SK-N-SH (cell line): ENCODE results near the gene IL31RA. TPM values are rescaled to one million over a fixed set of nuclear protein-coding genes. Genes with fewer than 3 reads are reported as not detected.

Experiments used
- CTCF ChIA-PET: fragments of 300-600, 350-600 bp; formaldehyde crosslinking; extraction: SDS; loops from one replicate; lab custom pipeline; 2021; lab: Yijun Ruan, JAX
- POLR2A ChIA-PET: fragments of 350-600 bp; sonication (Branson Sonifier 250); formaldehyde crosslinking; extraction: SDS; loops from one replicate; lab custom pipeline; 2020; ENCODE audit warnings: antibody characterized with exemption, inconsistent platforms; lab: Yijun Ruan, JAX
- DNase-seq: peaks from one replicate; pipeline ENCODE4 v3.0.0; 2012
- H2AFZ ChIP-seq: fragments of 200-600 bp; sonication (generic); 2 replicates; pipeline ENCODE4 v1.8.1; 2016; ENCODE audit warnings: antibody characterized with exemption, mild to moderate bottlenecking, low read depth
- H3F3A ChIP-seq: fragments of 200-600 bp; sonication (generic); replicated peaks from 2 replicates; pipeline ENCODE3; 2016; ENCODE audit warnings: antibody characterized with exemption, mild to moderate bottlenecking; ENCODE audit not compliant: insufficient read depth
- H3K27ac ChIP-seq, 2 experiments: fragments of 200-500 bp in 1 of 2; fragments of 200-600 bp in 1 of 2; sonication (Bioruptor generic) in 1 of 2; sonication (generic), shearing (Covaris generic) in 1 of 2; 2 replicates each; pipeline versions ENCODE4 v1.5.1 to v1.6.1; 2014 to 2016; ENCODE audit warnings: low read depth in 2 of 2, inconsistent platforms in 1 of 2, low read length in 1 of 2, mild to moderate bottlenecking in 1 of 2, mixed read lengths in 1 of 2
- H3K27me3 ChIP-seq: fragments of 200-600 bp; sonication (generic), shearing (Covaris generic); 2 replicates; pipeline ENCODE4 v1.6.1; 2016; ENCODE audit warnings: mixed run types; ENCODE audit not compliant: insufficient read depth
- H3K36me3 ChIP-seq, 2 experiments: fragments of 200-500 bp in 1 of 2; fragments of 200-600 bp in 1 of 2; sonication (Bioruptor generic) in 1 of 2; sonication (generic) in 1 of 2; replicated peaks in 1 of 2; 2 replicates each; pipeline versions ENCODE3 to v1.5.1; 2014 to 2016; ENCODE audit warnings: low read length in 1 of 2, mild to moderate bottlenecking in 1 of 2; ENCODE audit not compliant: insufficient read depth in 2 of 2, control insufficient read depth in 1 of 2
- H3K4me1 ChIP-seq, 2 experiments: fragments of 200-500 bp in 1 of 2; fragments of 200-600 bp in 1 of 2; sonication (Bioruptor generic) in 1 of 2; sonication (generic), shearing (Covaris generic) in 1 of 2; 2 replicates each; pipeline versions ENCODE4 v1.5.1 to v1.6.1; 2014 to 2016; ENCODE audit warnings: low read depth in 1 of 2, low read length in 1 of 2, mixed run types in 1 of 2; ENCODE audit not compliant: insufficient read depth in 2 of 2, control insufficient read depth in 1 of 2
- H3K4me2 ChIP-seq: fragments of 200-600 bp; sonication (generic), shearing (Covaris generic); 2 replicates; pipeline ENCODE4 v1.6.1; 2017; ENCODE audit warnings: mixed run types
- H3K4me3 ChIP-seq, 2 experiments: fragments of 200-500 bp in 1 of 2; fragments of 200-600 bp in 1 of 2; sonication (Bioruptor generic) in 1 of 2; sonication (generic), shearing (Covaris generic) in 1 of 2; 2 replicates each; pipeline versions ENCODE4 v1.5.1 to v1.8.1; 2014 to 2016; ENCODE audit warnings: low read depth in 2 of 2, inconsistent platforms in 1 of 2, low read length in 1 of 2, mild to moderate bottlenecking in 1 of 2, mixed read lengths in 1 of 2, moderate library complexity in 1 of 2
- H3K79me2 ChIP-seq: fragments of 200-600 bp; sonication (generic); 2 replicates; pipeline ENCODE4 v1.8.1; 2017; ENCODE audit warnings: mild to moderate bottlenecking; ENCODE audit not compliant: insufficient read depth
- H3K9ac ChIP-seq: fragments of 200-600 bp; sonication (generic); 2 replicates; pipeline ENCODE4 v1.6.1; 2017; ENCODE audit warnings: mixed run types
- H3K9me2 ChIP-seq: fragments of 200-600 bp; sonication (generic); 2 replicates; pipeline ENCODE4 v1.6.1; 2017; ENCODE audit warnings: mixed run types
- H3K9me3 ChIP-seq: fragments of 200-600 bp; sonication (generic); 2 replicates; pipeline ENCODE4 v1.6.1; 2017; ENCODE audit warnings: mixed run types, mild to moderate bottlenecking, moderate library complexity
- H4K20me1 ChIP-seq: fragments of 200-600 bp; sonication (generic); 2 replicates; pipeline ENCODE4 v1.6.1; 2017; ENCODE audit warnings: mild to moderate bottlenecking, mixed run types; ENCODE audit not compliant: insufficient read depth
- CHD2 ChIP-seq: fragments of 150-350 bp; IDR thresholded peaks from 2 replicates; pipeline ENCODE4 v1.6.1; 2018; ENCODE audit warnings: low read length; ENCODE audit not compliant: partially characterized antibody
- CTCF ChIP-seq: fragments of 200-600 bp; sonication (generic); IDR thresholded peaks from 2 replicates; pipeline ENCODE4 v1.6.1; 2017; ENCODE audit warnings: antibody characterized with exemption, mild to moderate bottlenecking, moderate library complexity
- EP300 ChIP-seq, 2 experiments: IDR thresholded peaks; 2 replicates each; pipeline versions ENCODE4 v1.4.0 to v1.6.1; 2012; ENCODE audit warnings: borderline replicate concordance in 1 of 2, low read depth in 1 of 2, low read length in 1 of 2
- EZH2phosphoT487 ChIP-seq: fragments of 200-600 bp; sonication (generic); IDR thresholded peaks from 2 replicates; pipeline ENCODE4 v1.6.1; 2017; ENCODE audit warnings: low read depth, mixed run types, mild to moderate bottlenecking, antibody characterized with exemption, moderate library complexity, borderline replicate concordance
- FOSL2 ChIP-seq: IDR thresholded peaks from 2 replicates; pipeline ENCODE4 v1.4.0; 2012; ENCODE audit warnings: low read depth, mild to moderate bottlenecking, moderate library complexity, borderline replicate concordance
- FOXM1 ChIP-seq: IDR thresholded peaks from 2 replicates; pipeline ENCODE4 v1.4.0; 2012; ENCODE audit warnings: low read depth, mild to moderate bottlenecking
- GABPA ChIP-seq: IDR thresholded peaks from 2 replicates; pipeline ENCODE4 v1.4.0; 2012; ENCODE audit warnings: low read depth, mild to moderate bottlenecking
- GATA2 ChIP-seq: sonication (generic); formaldehyde crosslinking; IDR thresholded peaks from 2 replicates; pipeline ENCODE4 v1.5.0; 2020; ENCODE audit warnings: mild to moderate bottlenecking, missing genetic modification reagents
- IRF3 ChIP-seq: fragments of 150-350 bp; IDR thresholded peaks from 2 replicates; pipeline ENCODE4 v1.6.1; 2016; ENCODE audit warnings: mild to moderate bottlenecking, low read depth, low read length
- JUND ChIP-seq: IDR thresholded peaks from 2 replicates; pipeline ENCODE4 v1.4.0; 2012
- NRF1 ChIP-seq: IDR thresholded peaks from 2 replicates; pipeline ENCODE4 v1.6.1; 2012; ENCODE audit warnings: low read depth, mild to moderate bottlenecking, low read length
- RCOR1 ChIP-seq: fragments of 150-350 bp; IDR thresholded peaks from 2 replicates; pipeline ENCODE4 v1.6.1; 2017; ENCODE audit warnings: antibody characterized with exemption, low read length
- REST ChIP-seq: IDR thresholded peaks from 2 replicates; pipeline ENCODE4 v1.6.1; 2012; ENCODE audit warnings: mild to moderate bottlenecking, low read depth, low read length, moderate library complexity
- RFX5 ChIP-seq: IDR thresholded peaks from 2 replicates; pipeline ENCODE4 v1.6.1; 2012; ENCODE audit warnings: mild to moderate bottlenecking, improper control_type of control experiment, low read length
- RXRA ChIP-seq: IDR thresholded peaks from 2 replicates; pipeline ENCODE4 v1.4.0; 2012; ENCODE audit warnings: low read depth, mild to moderate bottlenecking, borderline replicate concordance
- SMC3 ChIP-seq: IDR thresholded peaks from 2 replicates; pipeline ENCODE4 v1.6.1; 2012; ENCODE audit warnings: low read depth, low read length, improper control_type of control experiment
- TAF1 ChIP-seq: IDR thresholded peaks from 2 replicates; pipeline ENCODE4 v1.6.1; 2012; ENCODE audit warnings: low read depth, mild to moderate bottlenecking, low read length, moderate library complexity, borderline replicate concordance
- TEAD4 ChIP-seq: IDR thresholded peaks from 2 replicates; pipeline ENCODE4 v1.4.0; 2012; ENCODE audit warnings: mild to moderate bottlenecking, borderline replicate concordance; ENCODE audit not compliant: insufficient read depth
- YY1 ChIP-seq: IDR thresholded peaks from 2 replicates; pipeline ENCODE4 v1.4.0; 2012; ENCODE audit warnings: low read depth, mild to moderate bottlenecking
- WGBS: methylation state at CpG from one replicate; pipeline ENCODE4 v1.1.6; 2017; ENCODE audit warnings: low lambda C conversion rate; 5-methylcytosine and 5-hydroxymethylcytosine counted together
- polyA plus RNA-seq, 3 experiments: library from polyadenylated mRNA; depleted of rRNA; stranded (reverse); fragments of >200 nt; gene quantifications; 2 replicates each; pipeline ENCODE4 v1.2.3, GENCODE V29; 2012

Gene IL31RA
- polyA plus RNA-seq, 1 of the 3 experiments (the other 2 are of a cell fraction): 0.20 TPM

- no peaks in the 10 kb centered on the region for H3K4me1 ChIP-seq
- no peak overlapping the region for H3K27ac ChIP-seq
- no peaks in the 10 kb centered on the region for H3K9me3 ChIP-seq
- H3K4me2 ChIP-seq: no peak overlapping the region
- 97% methylated on average over 2 of the region's 2 CpGs for WGBS
- H3K9ac ChIP-seq: no peak overlapping the region
- H3F3A ChIP-seq: no peaks in the 10 kb centered on the region
- no peaks in the 10 kb centered on the region; the same call in 1 of the 2 replicates for H3K27me3 ChIP-seq
- no peak overlapping the region for H2AFZ ChIP-seq
- CTCF ChIA-PET: interaction anchor here (1.5 kb wide), 1 partner anchor 22 kb away, joined by 6 read pairs; no protein-coding TSS in a partner anchor
- no peaks in the 10 kb centered on the region for H3K36me3 ChIP-seq
- POLR2A ChIA-PET: no interaction called here
- H3K79me2 ChIP-seq: no peaks in the 10 kb centered on the region
- no peak for DNase-seq
- no peak overlapping the region for H3K4me3 ChIP-seq
- TF ChIP-seq RFX5 (no peak), REST (no peak), TEAD4 (no peak), IRF3 (no peak), EZH2phosphoT487 (no peak), RXRA (no peak), GATA2 (no peak), EP300 (IDR thresholded peaks at IDR 0.05; ENCODE audit: borderline replicate concordance in 1 of 2, low read depth in 1 of 2, low read length in 1 of 2) (no peak), JUND (no peak), RCOR1 (no peak), TAF1 (no peak), FOSL2 (no peak), NRF1 (no peak), FOXM1 (no peak)
- no peaks in the 10 kb centered on the region for H3K9me2 ChIP-seq
- H4K20me1 ChIP-seq: no peaks in the 10 kb centered on the region
Observed at GRCh38 chr5:55914971-55915370, 63.8 kb downstream of the IL31RA start.

- Histone ChIP-seq H4K20me1 (no peaks in the 10 kb centered on the region), H3K4me3 (no peak overlapping the region), H3K9me2 (no peaks in the 10 kb centered on the region), H3K27me3 (no peaks in the 10 kb centered on the region; the same call in 1 of the 2 replicates), H3K27ac (no peak overlapping the region), H3K9me3 (no peaks in the 10 kb centered on the region), H3K36me3 (no peaks in the 10 kb centered on the region)
- DNase-seq: no peak
- POLR2A ChIA-PET: no interaction called here
- WGBS: 74% methylated on average over 3 of the region's 3 CpGs
- no peak for TF ChIP-seq TEAD4
- TF ChIP-seq TAF1: no peak
- TF ChIP-seq CTCF: no peak
- no peak for TF ChIP-seq GATA2
- TF ChIP-seq IRF3: no peak
- TF ChIP-seq RXRA: no peak
- TF ChIP-seq SMC3: no peak
- TF ChIP-seq GABPA: no peak
- no peak for TF ChIP-seq YY1
- no peak for TF ChIP-seq RFX5
- no peak for TF ChIP-seq CHD2
- TF ChIP-seq, all 33 proteins: peak for 0
- H3K4me2 ChIP-seq: no peak overlapping the region
- no peaks in the 10 kb centered on the region for H3K4me1 ChIP-seq
- no peaks in the 10 kb centered on the region for H3K79me2 ChIP-seq
- no peak overlapping the region for H3K9ac ChIP-seq
- CTCF ChIA-PET: interaction anchor here (1.3 kb wide), 1 partner anchor 21 kb away, joined by 4 read pairs; no protein-coding TSS in a partner anchor
- H2AFZ ChIP-seq: no peak overlapping the region
- H3F3A ChIP-seq: no peaks in the 10 kb centered on the region
Observed at GRCh38 chr5:55915783-55916182, 64.6 kb downstream of the IL31RA start.
